ENCODE measurements around the gene NR4A3. TPM values are rescaled to one million over a fixed set of nuclear protein-coding genes. Genes with fewer than 3 reads are reported as not detected.

NR4A3 gene
- total and polyA plus RNA-seq, 9 donors, result 0.40 to 3.2 (median 0.86) TPM

- 1% methylated on average over 33 of the region's 40 CpGs for WGBS (ENCODE audit: insufficient coverage)
- Histone ChIP-seq H3K27me3 (ENCODE audit: control insufficient read depth, insufficient read depth, low read length) (peaks cover 59% of the 10 kb centered on the region), H3K27ac (ENCODE audit: low read length) (no peak overlapping the region), H3K9me3 (replicated peaks; ENCODE audit: control insufficient read depth, low read depth, low read length) (no peaks in the 10 kb centered on the region), H3K4me3 (ENCODE audit: low read length) (peak overlapping the region; percentile 84), H3K36me3 (ENCODE audit: control insufficient read depth, insufficient read depth, low read length) (no peaks in the 10 kb centered on the region), H3K4me1 (ENCODE audit: control insufficient read depth, insufficient read depth, low read length) (peaks cover 51% of the 10 kb centered on the region)
- DNase-seq, result peak; percentile 60
Observed at GRCh38 chr9:99822806-99823591, 1.3 kb downstream of the NR4A3 start.

- Histone ChIP-seq H3K27me3 (ENCODE audit: control insufficient read depth, insufficient read depth, low read length) (peaks cover 66% of the 10 kb centered on the region), H3K27ac (ENCODE audit: low read length) (no peak overlapping the region)
Observed at GRCh38 chr9:99823681-99824377, 2.1 kb downstream of the NR4A3 start.

GRCh38 chr9:99824378-99825171, 2.9 kb downstream of the NR4A3 start:
- DNase-seq, result peak; percentile 48
- H3K4me3 ChIP-seq (ENCODE audit: low read length), result peak overlapping the region; percentile 84
- WGBS (ENCODE audit: insufficient coverage), result 2% methylated on average over 50 of the region's 56 CpGs
- H3K36me3 ChIP-seq (ENCODE audit: control insufficient read depth, insufficient read depth, low read length), result no peaks in the 10 kb centered on the region
- no peak overlapping the region for H3K27ac ChIP-seq (ENCODE audit: low read length)
- no peaks in the 10 kb centered on the region for H3K9me3 ChIP-seq (replicated peaks; ENCODE audit: control insufficient read depth, low read depth, low read length)
- H3K4me1 ChIP-seq (ENCODE audit: control insufficient read depth, insufficient read depth, low read length), result peaks cover 48% of the 10 kb centered on the region
- H3K27me3 ChIP-seq (ENCODE audit: control insufficient read depth, insufficient read depth, low read length), result peaks cover 73% of the 10 kb centered on the region

More at GRCh38 chr9:99823681-99824377, 2.1 kb downstream of the NR4A3 start:
- peaks cover 48% of the 10 kb centered on the region for H3K4me1 ChIP-seq (ENCODE audit: control insufficient read depth, insufficient read depth, low read length)
- WGBS (ENCODE audit: insufficient coverage), result under 1% methylated on average over 35 of the region's 47 CpGs
- no peaks in the 10 kb centered on the region for H3K9me3 ChIP-seq (replicated peaks; ENCODE audit: control insufficient read depth, low read depth, low read length)
- peak overlapping the region; percentile 84 for H3K4me3 ChIP-seq (ENCODE audit: low read length)
- H3K36me3 ChIP-seq (ENCODE audit: control insufficient read depth, insufficient read depth, low read length), result no peaks in the 10 kb centered on the region
- peak; percentile 40 for DNase-seq

GRCh38 chr9:99825172-99826046, 3.7 kb downstream of the NR4A3 start:
- no peak overlapping the region for H3K27ac ChIP-seq (ENCODE audit: low read length)
- no peak for DNase-seq
- no peaks in the 10 kb centered on the region for H3K9me3 ChIP-seq (replicated peaks; ENCODE audit: control insufficient read depth, low read depth, low read length)
- peaks cover 47% of the 10 kb centered on the region for H3K4me1 ChIP-seq (ENCODE audit: control insufficient read depth, insufficient read depth, low read length)
- H3K36me3 ChIP-seq (ENCODE audit: control insufficient read depth, insufficient read depth, low read length), result no peaks in the 10 kb centered on the region
- WGBS (ENCODE audit: insufficient coverage), result 12% methylated on average over 28 of the region's 44 CpGs
- H3K27me3 ChIP-seq (ENCODE audit: control insufficient read depth, insufficient read depth, low read length), result peaks cover 78% of the 10 kb centered on the region
- H3K4me3 ChIP-seq (ENCODE audit: low read length), result no peak overlapping the region

- no peak overlapping the region for H3K4me3 ChIP-seq (ENCODE audit: low read length)
- H3K27me3 ChIP-seq (ENCODE audit: control insufficient read depth, insufficient read depth, low read length), result peaks cover 80% of the 10 kb centered on the region
- peaks cover 41% of the 10 kb centered on the region for H3K4me1 ChIP-seq (ENCODE audit: control insufficient read depth, insufficient read depth, low read length)
- no peaks in the 10 kb centered on the region for H3K9me3 ChIP-seq (replicated peaks; ENCODE audit: control insufficient read depth, low read depth, low read length)
- no peaks in the 10 kb centered on the region for H3K36me3 ChIP-seq (ENCODE audit: control insufficient read depth, insufficient read depth, low read length)
- H3K27ac ChIP-seq (ENCODE audit: low read length), result no peak overlapping the region
- no CpG with 5 or more reads among the region's 3 CpGs for WGBS (ENCODE audit: insufficient coverage)
- DNase-seq, result no peak
Observed at GRCh38 chr9:99826579-99826978, 4.9 kb downstream of the NR4A3 start.

- no peak overlapping the region for H3K27ac ChIP-seq (ENCODE audit: low read length)
- H3K9me3 ChIP-seq (replicated peaks; ENCODE audit: control insufficient read depth, low read depth, low read length), result no peaks in the 10 kb centered on the region
- H3K4me3 ChIP-seq (ENCODE audit: low read length), result no peak overlapping the region
- peaks cover 77% of the 10 kb centered on the region for H3K27me3 ChIP-seq (ENCODE audit: control insufficient read depth, insufficient read depth, low read length)
- peaks cover 37% of the 10 kb centered on the region for H3K4me1 ChIP-seq (ENCODE audit: control insufficient read depth, insufficient read depth, low read length)
- H3K36me3 ChIP-seq (ENCODE audit: control insufficient read depth, insufficient read depth, low read length), result no peaks in the 10 kb centered on the region
- no peak for DNase-seq
- no CpG with 5 or more reads among the region's 2 CpGs for WGBS (ENCODE audit: insufficient coverage)
Observed at GRCh38 chr9:99827244-99827643, 5.6 kb downstream of the NR4A3 start.

GRCh38 chr9:99828054-99828416, 6.3 kb downstream of the NR4A3 start:
- Histone ChIP-seq H3K27me3 (ENCODE audit: control insufficient read depth, insufficient read depth, low read length) (peaks cover 69% of the 10 kb centered on the region), H3K36me3 (ENCODE audit: control insufficient read depth, insufficient read depth, low read length) (no peaks in the 10 kb centered on the region), H3K27ac (ENCODE audit: low read length) (no peak overlapping the region), H3K4me3 (ENCODE audit: low read length) (no peak overlapping the region), H3K4me1 (ENCODE audit: control insufficient read depth, insufficient read depth, low read length) (peaks cover 29% of the 10 kb centered on the region), H3K9me3 (replicated peaks; ENCODE audit: control insufficient read depth, low read depth, low read length) (no peaks in the 10 kb centered on the region)
- DNase-seq, result no peak
- 45% methylated on average over 7 of the region's 15 CpGs for WGBS (ENCODE audit: insufficient coverage)

- H3K27me3 ChIP-seq (ENCODE audit: control insufficient read depth, insufficient read depth, low read length), result peaks cover 66% of the 10 kb centered on the region
- 2% methylated on average over 70 of the region's 78 CpGs for WGBS (ENCODE audit: insufficient coverage)
Observed at GRCh38 chr9:99828417-99829176, 6.9 kb downstream of the NR4A3 start.

More at GRCh38 chr9:99828417-99829176, 6.9 kb downstream of the NR4A3 start:
- Histone ChIP-seq H3K9me3 (replicated peaks; ENCODE audit: control insufficient read depth, low read depth, low read length) (no peaks in the 10 kb centered on the region), H3K4me3 (ENCODE audit: low read length) (no peak overlapping the region), H3K4me1 (ENCODE audit: control insufficient read depth, insufficient read depth, low read length) (peaks cover 24% of the 10 kb centered on the region), H3K36me3 (ENCODE audit: control insufficient read depth, insufficient read depth, low read length) (no peaks in the 10 kb centered on the region), H3K27ac (ENCODE audit: low read length) (no peak overlapping the region)
- peak; percentile 61 for DNase-seq
